A375 (cell line): ENCODE data around the gene FGF10. TPM values are rescaled to one million over a fixed set of nuclear protein-coding genes. Genes with fewer than 3 reads are reported as not detected.

Experiments used
- total RNA-seq: library from RNA; depleted of rRNA; stranded (reverse); fragments of >200 nt; shearing (Covaris generic); gene quantifications from 2 replicates; pipeline ENCODE4 v1.2.3, GENCODE V29; 2014; rRNA removed

Gene FGF10
- total RNA-seq: not detected in 2 replicates

GRCh38 chr5:44389090-44389822, at the start of gene FGF10:
TSS of gene FGF10 (minus strand) at chr5:44389420. CDS start at chr5:44388682, 738 bp downstream.

